ENCODE results near the gene PCSK5. TPM values are rescaled to one million over a fixed set of nuclear protein-coding genes. Genes with fewer than 3 reads are reported as not detected.

The PCSK5 gene
- total RNA-seq, 4 donors from 2014 or later = 9.6 to 41.8 (median 15.1) TPM

DNA sequence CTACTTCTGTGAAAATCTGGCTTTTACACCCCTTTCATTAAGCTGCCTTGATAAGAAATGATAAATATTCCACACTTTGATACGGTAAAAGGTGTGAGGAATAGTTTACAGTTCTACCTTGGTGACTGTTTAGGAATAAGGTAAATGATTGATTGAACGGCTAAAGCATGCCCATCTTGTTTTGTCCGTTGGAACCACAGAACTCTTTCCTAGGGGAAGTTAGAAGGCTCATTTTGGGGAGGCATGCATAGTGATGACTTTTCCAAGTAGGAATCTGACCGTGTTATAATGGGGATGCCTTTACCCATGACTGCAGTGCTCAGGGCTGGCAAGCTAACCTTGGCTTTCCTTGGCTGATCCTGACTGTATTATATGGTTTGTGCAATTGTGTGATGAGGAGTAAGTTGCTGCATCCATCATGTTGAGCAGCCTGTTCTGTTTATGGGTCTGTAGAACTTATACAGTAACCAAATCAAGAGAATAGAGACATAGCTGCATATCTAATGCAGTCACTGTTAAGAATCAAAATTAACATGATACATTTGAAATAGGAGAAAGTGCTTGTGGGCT, 24.5 kb downstream of the PCSK5 start:
- intact Hi-C loops (cut with DNase I) = no loop called here
- Histone ChIP-seq H3K9me3 (no peaks in the 10 kb centered on the region), H3K36me3 (no peaks in the 10 kb centered on the region), H3K4me3 (replicated peaks in 1 of 3) (no peak overlapping the region), H3K4me1 (no peaks in the 10 kb centered on the region), H3K27ac (no peak overlapping the region), H3K27me3 (no peaks in the 10 kb centered on the region)
- TF ChIP-seq POLR2A (IDR thresholded peaks at IDR 0.05) = no peak
- TF ChIP-seq, protein P1, sequence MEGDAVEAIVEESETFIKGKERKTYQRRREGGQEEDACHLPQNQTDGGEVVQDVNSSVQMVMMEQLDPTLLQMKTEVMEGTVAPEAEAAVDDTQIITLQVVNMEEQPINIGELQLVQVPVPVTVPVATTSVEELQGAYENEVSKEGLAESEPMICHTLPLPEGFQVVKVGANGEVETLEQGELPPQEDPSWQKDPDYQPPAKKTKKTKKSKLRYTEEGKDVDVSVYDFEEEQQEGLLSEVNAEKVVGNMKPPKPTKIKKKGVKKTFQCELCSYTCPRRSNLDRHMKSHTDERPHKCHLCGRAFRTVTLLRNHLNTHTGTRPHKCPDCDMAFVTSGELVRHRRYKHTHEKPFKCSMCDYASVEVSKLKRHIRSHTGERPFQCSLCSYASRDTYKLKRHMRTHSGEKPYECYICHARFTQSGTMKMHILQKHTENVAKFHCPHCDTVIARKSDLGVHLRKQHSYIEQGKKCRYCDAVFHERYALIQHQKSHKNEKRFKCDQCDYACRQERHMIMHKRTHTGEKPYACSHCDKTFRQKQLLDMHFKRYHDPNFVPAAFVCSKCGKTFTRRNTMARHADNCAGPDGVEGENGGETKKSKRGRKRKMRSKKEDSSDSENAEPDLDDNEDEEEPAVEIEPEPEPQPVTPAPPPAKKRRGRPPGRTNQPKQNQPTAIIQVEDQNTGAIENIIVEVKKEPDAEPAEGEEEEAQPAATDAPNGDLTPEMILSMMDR (IDR thresholded peaks at IDR 0.05) = no peak
- 68 to 92% methylated on average over 4 of the region's 4 CpGs for WGBS, 2 donors
- DNase-seq = no peak

DNA sequence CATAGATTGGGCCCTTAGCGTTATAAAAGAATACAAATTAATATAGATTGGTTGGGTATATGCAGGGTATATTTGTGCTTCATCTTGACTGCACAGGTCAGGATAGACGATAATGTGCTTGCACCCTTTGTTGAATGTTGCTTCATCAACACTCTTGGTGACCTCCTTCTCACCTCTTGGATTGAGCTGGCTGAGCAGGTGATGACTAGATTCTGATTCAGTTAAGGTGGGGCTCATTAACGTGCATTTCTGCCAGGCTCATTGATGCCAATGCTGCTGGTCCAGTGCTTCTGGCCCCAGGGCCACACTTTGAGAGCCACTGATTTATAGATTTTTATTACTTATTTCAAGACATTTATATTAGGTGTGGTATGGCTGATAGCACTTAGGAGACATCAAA, 27.7 kb downstream of the PCSK5 start:
- intact Hi-C loops (cut with DNase I) = no loop called here
- 92 to 95% methylated on average over 3 of the region's 3 CpGs for WGBS, 2 donors
- no peak overlapping the region for H3K27ac ChIP-seq
- H3K4me1 ChIP-seq = no peaks in the 10 kb centered on the region
- TF ChIP-seq POLR2A (IDR thresholded peaks at IDR 0.05) = no peak
- TF ChIP-seq, protein P1 (IDR thresholded peaks at IDR 0.05) = no peak
- no peak overlapping the region for H3K4me3 ChIP-seq (replicated peaks in 1 of 3)
- no peaks in the 10 kb centered on the region for H3K27me3 ChIP-seq
- no peak for DNase-seq
- H3K36me3 ChIP-seq = no peaks in the 10 kb centered on the region
- H3K9me3 ChIP-seq = no peaks in the 10 kb centered on the region

DNA sequence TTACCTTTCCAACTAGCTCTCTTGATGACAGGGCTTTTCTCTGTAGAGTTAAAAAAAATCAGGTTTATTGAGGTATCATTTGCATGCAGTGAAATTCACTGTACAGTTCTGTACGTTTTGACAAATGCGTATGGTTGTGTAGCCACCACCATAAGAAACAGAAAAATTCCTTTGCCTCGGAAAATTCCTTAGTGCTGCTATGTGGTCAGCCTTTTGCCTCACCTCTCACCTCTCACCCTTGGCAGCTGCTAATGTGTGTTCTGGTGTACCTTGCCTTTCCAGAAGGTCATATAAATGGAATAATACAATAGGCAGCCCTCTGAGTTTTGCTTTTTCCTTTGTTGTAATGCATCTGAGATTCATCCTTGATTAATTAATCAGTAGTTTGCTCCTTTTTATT, 28.4 kb downstream of the PCSK5 start:
- TF ChIP-seq, protein P1 (IDR thresholded peaks at IDR 0.05) = no peak
- no peak for TF ChIP-seq POLR2A (IDR thresholded peaks at IDR 0.05)
- intact Hi-C loops (cut with DNase I) = no loop called here
- Histone ChIP-seq H3K27ac (no peak overlapping the region), H3K27me3 (no peaks in the 10 kb centered on the region), H3K36me3 (no peaks in the 10 kb centered on the region), H3K9me3 (no peaks in the 10 kb centered on the region), H3K4me1 (no peaks in the 10 kb centered on the region), H3K4me3 (replicated peaks in 1 of 3) (no peak overlapping the region)
- no peak for DNase-seq
- 90% methylated on average over 3 of the region's 3 CpGs for WGBS, 2 donors

DNA sequence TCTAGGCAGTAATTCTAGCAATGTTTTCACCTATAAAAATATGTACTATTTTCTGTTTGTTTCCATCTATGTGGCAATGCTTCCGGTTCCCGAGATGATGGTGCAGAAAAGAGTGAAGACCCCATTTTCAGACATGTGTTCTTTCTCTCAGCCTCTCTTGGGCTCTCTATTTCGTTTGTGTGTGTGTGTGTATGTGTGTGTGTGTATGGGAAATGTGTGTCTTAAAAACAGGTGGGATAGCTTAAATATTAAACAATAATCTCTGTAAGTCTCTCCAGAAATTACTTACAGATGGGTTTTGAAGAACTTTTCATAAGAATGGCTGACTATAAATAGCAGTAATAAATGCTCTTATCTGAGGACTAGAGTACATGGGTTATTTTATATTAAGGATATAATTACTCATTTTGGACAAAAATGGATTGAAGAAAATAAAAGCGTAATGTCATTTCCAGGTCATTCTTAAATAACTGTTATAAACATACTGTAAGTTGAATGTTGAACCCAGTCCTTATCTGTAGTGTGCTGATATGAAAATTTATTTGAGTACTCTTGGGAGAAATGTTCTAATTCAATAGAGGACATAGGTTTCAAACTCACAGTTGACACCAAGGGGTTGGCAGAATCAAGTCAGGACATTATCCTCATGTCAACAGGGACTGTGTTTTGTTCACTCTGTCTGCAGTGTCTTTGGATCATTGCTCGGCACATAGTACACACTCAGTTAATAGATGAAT, 31.1 kb downstream of the PCSK5 start:
- Histone ChIP-seq H3K4me3 (replicated peaks in 1 of 3) (no peak overlapping the region), H3K27me3 (no peaks in the 10 kb centered on the region), H3K27ac (no peak overlapping the region), H3K4me1 (no peaks in the 10 kb centered on the region), H3K36me3 (no peaks in the 10 kb centered on the region), H3K9me3 (no peaks in the 10 kb centered on the region)
- DNase-seq = no peak
- TF ChIP-seq, protein P1 (IDR thresholded peaks at IDR 0.05) = no peak
- TF ChIP-seq POLR2A (IDR thresholded peaks at IDR 0.05) = no peak
- intact Hi-C loops (cut with DNase I) = no loop called here
- WGBS, 2 donors = 84 to 87% methylated on average over 5 of the region's 5 CpGs

DNA sequence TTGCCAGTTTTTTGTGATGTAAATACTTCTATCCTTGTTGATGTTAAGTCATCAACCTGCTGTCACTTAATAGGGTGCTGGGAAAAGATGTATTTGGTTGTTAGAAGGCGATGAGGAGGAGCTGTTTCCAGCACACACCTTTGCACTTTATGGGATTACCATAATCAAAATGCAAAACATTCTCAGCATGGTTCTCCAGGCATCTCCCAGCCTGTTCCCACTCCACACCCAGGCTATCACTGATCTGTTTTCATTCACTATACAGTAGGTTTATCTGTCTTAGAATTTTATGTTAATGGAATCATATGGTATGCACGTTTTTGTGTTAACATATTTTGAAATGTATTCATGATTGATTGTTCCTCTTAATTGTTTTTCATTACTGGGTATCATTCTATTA, 35.9 kb downstream of the PCSK5 start:
- TF ChIP-seq, protein P1 (IDR thresholded peaks at IDR 0.05) = no peak
- no peak for TF ChIP-seq POLR2A (IDR thresholded peaks at IDR 0.05)
- Histone ChIP-seq H3K4me1 (peaks cover 9 to 14% of the 10 kb centered on the region in 2 donors), H3K36me3 (no peaks in the 10 kb centered on the region), H3K27me3 (no peaks in the 10 kb centered on the region), H3K27ac (no peak overlapping the region), H3K9me3 (no peaks in the 10 kb centered on the region), H3K4me3 (replicated peaks in 1 of 3) (no peak overlapping the region)
- 71 to 77% methylated on average over 2 of the region's 2 CpGs for WGBS, 2 donors
- DNase-seq = no peak
- intact Hi-C loops (cut with DNase I) = no loop called here
